Measurements from ENCODE around the gene NELFA. TPM values are rescaled to one million over a fixed set of nuclear protein-coding genes. Genes with fewer than 3 reads are reported as not detected.

NELFA gene
- total RNA-seq, 2 donors from 2014 or later, result 29.5 to 53.3 TPM

DNA sequence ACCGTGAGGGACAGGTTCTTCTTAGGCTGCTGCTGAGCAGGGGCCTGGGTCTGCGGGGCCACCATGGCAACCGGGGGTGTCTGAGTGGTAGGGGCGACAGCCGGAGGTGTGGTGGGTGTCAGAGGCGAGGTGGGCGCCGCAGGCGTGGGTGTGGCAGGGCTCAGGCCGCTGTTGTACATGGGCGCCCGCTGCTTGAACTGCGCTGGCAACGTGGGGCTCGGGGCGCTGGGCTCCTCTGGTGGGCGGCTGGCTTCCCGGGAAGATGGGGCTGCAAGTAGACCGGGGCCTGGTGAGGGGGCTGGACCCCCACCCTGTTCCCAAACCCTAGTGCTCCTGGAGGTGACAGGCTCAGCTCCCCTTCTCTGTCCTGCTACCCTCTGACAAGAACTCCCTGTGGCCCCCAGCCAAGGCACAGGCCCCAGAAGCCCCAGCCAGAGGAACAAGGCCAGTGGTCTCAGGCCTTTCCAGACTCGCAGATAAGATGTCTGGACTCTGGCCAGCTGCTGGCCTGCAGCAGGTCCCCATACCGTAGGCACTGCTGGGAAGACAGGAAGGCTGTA lies 24.8 kb downstream of the NELFA start:
- WGBS, result 87% methylated on average over 20 of the region's 21 CpGs
- H3K27me3 ChIP-seq (replicated peaks; ENCODE audit: insufficient read depth), result no peaks in the 10 kb centered on the region
- no peaks in the 10 kb centered on the region for H3K4me1 ChIP-seq (replicated peaks)
- no peak overlapping the region for H3K27ac ChIP-seq
- peaks cover 4 to 27% of the 10 kb centered on the region in 2 donors for H3K36me3 ChIP-seq
- no peak for DNase-seq (ENCODE audit: low spot score)
- no peak for TF ChIP-seq POLR2AphosphoS5 (IDR thresholded peaks at IDR 0.05)
- TF ChIP-seq, protein P1, sequence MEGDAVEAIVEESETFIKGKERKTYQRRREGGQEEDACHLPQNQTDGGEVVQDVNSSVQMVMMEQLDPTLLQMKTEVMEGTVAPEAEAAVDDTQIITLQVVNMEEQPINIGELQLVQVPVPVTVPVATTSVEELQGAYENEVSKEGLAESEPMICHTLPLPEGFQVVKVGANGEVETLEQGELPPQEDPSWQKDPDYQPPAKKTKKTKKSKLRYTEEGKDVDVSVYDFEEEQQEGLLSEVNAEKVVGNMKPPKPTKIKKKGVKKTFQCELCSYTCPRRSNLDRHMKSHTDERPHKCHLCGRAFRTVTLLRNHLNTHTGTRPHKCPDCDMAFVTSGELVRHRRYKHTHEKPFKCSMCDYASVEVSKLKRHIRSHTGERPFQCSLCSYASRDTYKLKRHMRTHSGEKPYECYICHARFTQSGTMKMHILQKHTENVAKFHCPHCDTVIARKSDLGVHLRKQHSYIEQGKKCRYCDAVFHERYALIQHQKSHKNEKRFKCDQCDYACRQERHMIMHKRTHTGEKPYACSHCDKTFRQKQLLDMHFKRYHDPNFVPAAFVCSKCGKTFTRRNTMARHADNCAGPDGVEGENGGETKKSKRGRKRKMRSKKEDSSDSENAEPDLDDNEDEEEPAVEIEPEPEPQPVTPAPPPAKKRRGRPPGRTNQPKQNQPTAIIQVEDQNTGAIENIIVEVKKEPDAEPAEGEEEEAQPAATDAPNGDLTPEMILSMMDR (IDR thresholded peaks at IDR 0.05), result no peak
- TF ChIP-seq POLR2A (IDR thresholded peaks at IDR 0.05), result no peak
- no peak overlapping the region for H3K4me3 ChIP-seq
- H3K9me3 ChIP-seq, result no peaks in the 10 kb centered on the region
- intact Hi-C loops (cut with DNase I), result no loop called here

DNA sequence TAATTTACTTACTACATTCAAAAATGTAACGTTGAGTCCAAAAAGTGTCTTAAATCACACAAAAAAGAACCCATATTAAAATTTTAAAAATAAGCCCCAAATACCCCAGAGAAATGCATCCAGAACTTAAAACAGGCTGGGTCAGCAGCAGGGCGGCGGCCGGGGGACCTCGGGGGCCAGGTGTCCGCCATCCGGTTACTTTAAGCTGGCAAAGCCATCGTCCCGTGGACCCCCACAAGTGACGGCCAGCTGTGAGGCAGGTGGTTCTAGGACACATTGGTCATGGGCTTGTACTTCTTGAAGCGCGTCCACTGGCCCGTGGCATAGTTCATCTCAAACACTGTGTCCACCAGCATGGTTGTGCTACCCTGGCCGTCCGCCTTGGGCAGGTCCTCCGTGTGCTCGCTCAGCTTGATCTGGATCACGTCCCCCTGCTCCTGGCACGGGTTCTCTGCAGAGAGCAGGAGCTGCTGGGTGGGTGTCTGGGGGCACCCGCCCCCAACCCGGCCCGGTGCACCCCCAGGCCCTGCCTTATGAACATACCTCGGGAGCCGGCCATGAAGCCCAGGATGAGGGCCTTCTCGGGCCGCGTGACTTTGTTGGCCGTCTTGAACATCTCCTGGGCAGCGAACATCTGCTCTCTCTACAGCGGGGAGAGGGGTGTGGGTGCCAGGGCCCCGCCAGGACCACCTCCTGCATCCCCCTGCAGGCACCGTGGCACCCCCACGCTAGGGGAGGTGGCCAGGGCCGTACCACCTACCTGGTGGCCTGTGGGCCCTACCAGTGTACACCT lies 25.5 kb downstream of the NELFA start:
- no peak for DNase-seq (ENCODE audit: low spot score)
- Histone ChIP-seq H3K27ac (no peak overlapping the region), H3K27me3 (replicated peaks; ENCODE audit: insufficient read depth) (no peaks in the 10 kb centered on the region), H3K4me1 (replicated peaks) (no peaks in the 10 kb centered on the region), H3K4me3 (no peak overlapping the region), H3K9me3 (no peaks in the 10 kb centered on the region), H3K36me3 (peaks cover 4 to 27% of the 10 kb centered on the region in 2 donors)
- intact Hi-C loops (cut with DNase I), result no loop called here
- 90% methylated on average over 25 of the region's 34 CpGs for WGBS
- TF ChIP-seq, protein P1 (IDR thresholded peaks at IDR 0.05), result no peak
- TF ChIP-seq POLR2A (IDR thresholded peaks at IDR 0.05) (no peak), POLR2AphosphoS5 (IDR thresholded peaks at IDR 0.05) (no peak)

DNA sequence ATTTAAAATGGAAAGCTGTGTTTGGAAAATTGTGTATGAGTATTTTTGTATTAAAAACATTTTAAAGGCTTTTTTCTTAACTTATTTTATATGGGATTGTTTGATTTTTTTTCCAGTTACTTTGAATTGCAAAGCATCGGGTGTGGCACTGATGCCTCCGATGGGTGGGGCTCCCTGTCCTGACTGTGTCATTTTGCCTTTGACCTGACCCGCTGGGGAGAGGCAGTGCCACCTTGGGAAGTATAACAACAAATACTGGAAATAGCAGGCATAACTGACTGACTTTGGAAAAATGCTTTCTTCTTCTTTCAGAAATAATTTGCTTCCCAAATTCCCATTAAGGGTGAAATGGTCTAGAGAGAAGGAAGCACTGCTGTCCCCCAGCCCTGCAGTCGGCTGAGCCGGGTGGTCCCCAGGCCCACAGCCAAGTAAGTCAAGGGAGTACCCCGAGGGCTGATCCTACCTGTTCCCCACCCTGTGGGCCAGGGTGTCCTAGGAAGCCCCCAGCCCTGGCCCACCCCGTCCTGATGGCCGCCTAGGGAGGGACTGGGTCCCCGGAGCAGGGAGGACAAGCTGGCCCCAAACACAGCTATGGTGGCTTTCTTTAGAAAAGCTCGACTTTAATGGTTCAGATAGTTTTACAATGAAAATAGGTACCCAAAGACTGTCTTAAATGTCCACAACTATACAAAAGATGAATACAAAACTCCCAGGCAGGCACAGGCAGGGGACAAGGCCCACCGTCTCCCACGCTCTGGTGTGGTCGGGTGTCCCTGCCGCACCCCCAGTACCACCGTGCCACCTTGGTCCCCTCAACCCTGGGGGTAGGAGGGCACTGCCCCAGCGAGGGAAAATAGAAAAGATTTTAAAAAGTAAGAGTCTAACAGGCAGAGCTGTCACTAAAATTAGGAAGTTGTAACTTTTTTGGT lies 26.4 kb downstream of the NELFA start:
- Histone ChIP-seq H3K27me3 (replicated peaks; ENCODE audit: insufficient read depth) (no peaks in the 10 kb centered on the region), H3K27ac (no peak overlapping the region), H3K4me1 (replicated peaks) (no peaks in the 10 kb centered on the region), H3K4me3 (no peak overlapping the region), H3K36me3 (peaks cover 4 to 20% of the 10 kb centered on the region in 2 donors), H3K9me3 (no peaks in the 10 kb centered on the region)
- no peak for DNase-seq (ENCODE audit: low spot score)
- intact Hi-C loops (cut with DNase I), result no loop called here
- TF ChIP-seq, protein P1 (IDR thresholded peaks at IDR 0.05), result no peak
- no peak for TF ChIP-seq POLR2A (IDR thresholded peaks at IDR 0.05)
- no peak for TF ChIP-seq POLR2AphosphoS5 (IDR thresholded peaks at IDR 0.05)
- WGBS, result 85% methylated on average over 16 of the region's 16 CpGs

DNA sequence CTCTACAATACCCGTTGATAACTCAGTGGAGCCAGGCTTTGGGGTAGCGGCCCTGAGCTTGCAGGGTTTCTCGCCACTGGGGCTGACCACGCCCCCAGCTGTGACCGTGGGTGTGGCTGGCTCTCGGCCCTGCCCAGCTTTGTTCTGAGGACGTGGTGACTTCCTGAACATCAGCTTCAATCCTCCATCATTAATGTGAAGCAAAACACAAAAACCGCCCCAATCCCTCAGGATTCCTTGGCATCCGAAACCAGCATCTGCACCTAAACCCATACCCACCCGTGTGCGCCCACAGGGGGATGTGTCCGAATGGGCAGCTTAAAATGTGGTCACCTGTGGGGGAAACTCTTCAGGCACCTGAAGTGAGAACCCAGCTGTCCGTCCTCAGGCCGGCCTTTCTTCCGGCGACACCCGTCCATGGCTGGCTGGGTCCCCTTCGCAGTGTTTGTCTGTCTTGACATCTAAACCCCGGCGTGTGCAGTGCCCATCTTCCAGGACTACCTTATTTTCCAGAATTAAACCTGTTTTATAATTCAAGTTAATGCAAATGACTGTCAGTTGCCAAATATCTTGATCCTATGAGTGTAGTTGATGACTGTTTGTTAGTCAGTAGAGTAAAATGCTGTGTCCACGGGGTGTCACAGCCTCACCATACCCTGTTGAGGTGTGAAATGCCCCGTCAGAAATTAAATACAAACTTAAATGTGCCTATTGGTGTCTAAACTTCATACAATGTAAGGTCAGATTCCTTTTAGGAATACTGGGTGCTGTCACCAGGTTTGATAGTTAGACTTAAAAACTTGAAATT lies 27.3 kb downstream of the NELFA start:
- intact Hi-C loops (cut with DNase I), result no loop called here
- WGBS, result 79% methylated on average over 22 of the region's 22 CpGs

More for the DNA sequence above, 27.3 kb downstream of the NELFA start:
- TF ChIP-seq, protein P1 (IDR thresholded peaks at IDR 0.05), result no peak
- no peak for TF ChIP-seq POLR2AphosphoS5 (IDR thresholded peaks at IDR 0.05)
- no peak for TF ChIP-seq POLR2A (IDR thresholded peaks at IDR 0.05)
- H3K27ac ChIP-seq, result no peak overlapping the region
- H3K27me3 ChIP-seq (replicated peaks; ENCODE audit: insufficient read depth), result no peaks in the 10 kb centered on the region
- no peak for DNase-seq (ENCODE audit: low spot score)
- no peaks in the 10 kb centered on the region for H3K4me1 ChIP-seq (replicated peaks)
- H3K9me3 ChIP-seq, result no peaks in the 10 kb centered on the region
- H3K36me3 ChIP-seq, result peaks cover 4 to 15% of the 10 kb centered on the region in 2 donors
- H3K4me3 ChIP-seq, result no peak overlapping the region
